GM19328 (cell line): ENCODE data around the gene NPAS3.

Source experiments
- ATAC-seq: cut with Tn5 transposase; IDR thresholded peaks from one replicate; pipeline ENCODE4 v1.9.1; 2021; ENCODE audit warnings: mild to moderate bottlenecking, moderate library complexity; ENCODE audit not compliant: unreplicated experiment

The NPAS3 gene

DNA sequence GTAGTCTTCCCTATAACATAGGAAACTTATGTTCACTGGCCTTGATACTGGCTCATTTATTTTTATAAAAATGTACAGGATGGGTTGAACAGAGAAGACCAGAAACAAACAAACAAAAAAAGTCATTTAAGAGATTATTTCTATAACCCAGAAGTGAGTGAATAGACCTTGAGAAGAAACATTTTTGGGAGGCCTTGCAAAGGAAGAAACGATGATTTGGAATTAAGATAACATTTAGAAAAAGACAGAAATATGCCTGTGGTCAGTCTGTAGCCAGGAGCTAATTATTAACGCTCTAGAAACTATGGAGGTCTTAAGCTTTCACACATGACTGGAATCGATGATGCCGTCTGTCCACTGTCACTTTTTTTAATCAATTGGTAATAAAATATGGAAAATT, 748.2 kb downstream of the NPAS3 start:
- no peak for ATAC-seq

DNA sequence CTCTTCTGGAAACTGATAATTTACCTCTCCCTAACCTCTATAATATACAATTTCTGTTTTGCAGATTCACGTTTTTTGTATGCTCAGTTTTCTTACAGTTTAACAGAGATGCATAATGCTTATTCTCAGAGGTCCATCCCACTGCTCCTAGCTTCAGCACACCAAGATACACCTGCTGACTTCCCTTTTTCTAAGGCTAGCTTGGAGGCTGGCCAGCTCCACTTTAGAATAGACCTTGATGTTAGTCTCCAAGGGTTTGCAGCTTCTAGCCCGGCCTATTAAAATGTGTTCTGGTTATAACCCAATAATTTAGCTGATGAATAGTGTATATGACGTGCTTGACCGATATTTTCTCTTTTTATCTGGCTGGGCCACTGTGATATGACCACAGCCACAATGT, 751.0 kb downstream of the NPAS3 start:
- no peak for ATAC-seq

GRCh38 chr14:33691907-33692306, 753.2 kb downstream of the NPAS3 start:
- no peak for ATAC-seq

GRCh38 chr14:33692762-33693161, 754.1 kb downstream of the NPAS3 start:
- no peak for ATAC-seq

- ATAC-seq = no peak
Measured at GRCh38 chr14:33693237-33693636, 754.6 kb downstream of the NPAS3 start.

DNA sequence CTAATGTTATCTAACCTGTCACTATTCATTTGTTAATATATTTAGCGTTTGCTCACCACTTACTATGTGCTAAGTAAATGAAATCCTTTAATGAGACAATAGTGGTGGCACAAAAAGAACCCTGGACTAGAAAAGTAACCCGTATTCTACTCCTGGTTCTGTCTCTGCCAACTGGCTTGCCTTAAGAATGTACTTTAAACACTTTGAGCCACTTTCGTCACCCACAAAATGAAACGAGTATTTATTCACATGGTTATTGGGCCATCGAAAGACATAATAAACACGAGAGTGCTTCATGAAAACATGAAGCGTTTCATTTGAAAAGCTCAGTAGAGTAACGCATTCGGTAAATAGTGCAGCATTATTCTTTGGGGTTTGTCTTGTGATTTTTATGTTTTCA, 757.5 kb downstream of the NPAS3 start:
- no peak for ATAC-seq

- no peak for ATAC-seq
Measured at GRCh38 chr14:33699300-33699983, 760.8 kb downstream of the NPAS3 start.

DNA sequence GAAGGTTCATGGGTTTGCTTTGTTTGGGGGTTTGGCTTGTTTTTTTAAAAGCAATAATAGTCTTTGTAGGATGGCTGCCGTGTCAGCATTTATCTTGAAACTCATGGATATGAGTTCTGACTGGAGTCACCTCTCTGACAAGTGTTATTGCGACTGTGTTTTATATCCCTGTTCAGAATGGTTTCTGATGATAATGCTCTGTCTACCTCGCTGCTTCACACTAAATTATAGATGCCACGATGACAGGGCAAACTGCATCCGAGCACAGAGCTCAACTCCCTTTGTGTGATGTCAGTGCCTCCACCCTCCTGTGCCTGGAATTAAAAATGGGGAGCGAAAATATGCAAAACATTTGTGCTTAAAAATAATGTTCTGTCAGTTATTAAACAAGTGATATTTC, 761.4 kb downstream of the NPAS3 start:
- no peak for ATAC-seq

GRCh38 chr14:33702293-33702692, 763.6 kb downstream of the NPAS3 start:
- no peak for ATAC-seq

GRCh38 chr14:33704481-33704880, 765.8 kb downstream of the NPAS3 start:
- no peak for ATAC-seq

DNA sequence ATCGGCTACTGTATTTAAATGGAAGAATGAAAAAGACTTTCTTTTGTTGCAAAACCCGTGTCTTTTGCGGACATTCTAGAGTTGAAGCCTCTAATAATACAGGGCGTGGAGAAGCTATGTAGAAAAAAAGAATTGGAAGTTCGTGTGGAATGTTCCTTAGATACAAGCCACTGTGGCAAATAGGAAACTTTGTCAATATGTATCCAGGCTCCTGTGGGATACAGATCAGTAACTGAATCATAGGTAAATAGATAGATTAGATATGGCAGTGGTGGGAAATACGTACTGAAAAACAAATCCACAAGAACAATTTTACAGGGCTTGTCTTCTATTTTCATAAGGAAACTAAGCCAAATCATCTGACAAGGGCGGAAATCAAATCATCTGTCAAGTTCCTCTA, 766.8 kb downstream of the NPAS3 start:
- ATAC-seq = no peak

DNA sequence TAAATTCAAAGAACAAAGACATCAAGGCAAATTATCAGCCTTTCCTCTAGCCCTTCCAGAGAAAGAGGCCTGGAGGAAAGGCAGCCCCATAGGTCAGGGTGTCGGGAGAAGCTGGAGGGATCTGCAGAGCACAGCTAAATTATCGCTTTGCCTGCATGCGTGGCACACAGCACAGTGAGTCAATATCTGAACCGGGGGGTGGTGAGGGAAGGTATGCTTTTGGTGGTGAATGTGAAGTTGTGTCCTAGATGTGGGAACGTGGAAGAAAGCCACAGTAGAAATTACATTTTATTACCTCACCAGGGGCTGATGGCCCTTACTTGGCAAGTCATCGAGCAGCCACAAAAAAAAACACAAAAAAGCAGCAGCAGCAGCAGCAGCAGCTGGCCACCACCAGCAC, 769.0 kb downstream of the NPAS3 start:
- no peak for ATAC-seq

DNA sequence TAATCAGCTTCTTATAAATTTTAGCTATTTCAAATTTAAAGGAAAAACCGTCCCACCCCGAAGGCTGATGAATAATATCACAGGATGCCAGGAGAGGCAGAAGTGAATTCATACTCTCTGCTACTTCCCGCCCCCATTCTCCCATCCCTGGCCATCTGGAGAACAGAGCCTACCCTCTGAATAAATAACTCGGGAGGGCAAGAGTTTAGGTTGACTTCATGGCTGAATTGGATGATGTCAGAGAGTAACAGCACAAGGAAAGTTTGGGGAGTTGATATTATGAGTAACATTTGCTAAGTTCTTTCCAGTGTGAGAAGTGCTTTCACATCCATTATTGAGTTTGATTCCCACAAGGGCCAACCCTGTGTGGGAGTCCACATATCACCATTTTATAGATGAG, 770.6 kb downstream of the NPAS3 start:
- ATAC-seq = no peak

- ATAC-seq = no peak
Measured at GRCh38 chr14:33709711-33710110, 771.0 kb downstream of the NPAS3 start.

DNA sequence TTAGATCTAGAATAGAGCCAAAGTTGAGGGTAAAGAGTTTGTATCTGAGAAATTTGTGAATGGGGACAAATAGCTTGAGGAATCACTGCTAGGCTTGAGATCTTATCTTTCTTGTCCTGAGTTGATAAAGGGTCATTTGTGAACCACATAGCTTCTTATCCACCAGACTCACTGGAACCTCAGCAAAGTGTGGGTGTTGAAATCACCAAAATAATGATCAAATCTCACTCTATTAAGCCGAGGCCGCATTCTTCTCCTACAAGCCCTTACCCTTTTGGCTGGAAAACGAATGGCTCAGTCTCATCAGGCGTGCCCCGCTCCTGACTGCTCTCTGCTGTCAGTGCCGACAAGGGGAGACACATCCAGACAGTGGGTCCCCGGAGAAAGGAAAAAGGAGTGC, 771.6 kb downstream of the NPAS3 start:
- ATAC-seq = no peak

DNA sequence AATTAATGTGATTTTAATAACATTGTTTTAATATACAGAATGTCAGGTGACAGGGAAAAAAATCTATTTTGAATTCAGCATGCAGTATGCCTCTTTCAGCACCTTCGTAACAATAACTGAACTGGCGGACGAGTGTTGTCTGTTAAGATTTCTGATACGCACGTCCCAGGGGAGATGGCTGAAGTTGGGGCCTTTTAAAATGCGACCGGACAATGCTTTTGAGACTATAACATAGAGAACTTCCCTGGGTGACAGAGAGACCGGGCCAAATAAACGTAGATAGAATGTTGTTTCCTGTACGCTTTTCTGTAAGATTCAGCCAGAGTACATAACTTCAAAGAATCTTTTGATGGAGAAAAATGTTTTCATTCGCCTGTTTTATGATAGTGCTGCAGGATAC, 772.5 kb downstream of the NPAS3 start:
- ATAC-seq = no peak

DNA sequence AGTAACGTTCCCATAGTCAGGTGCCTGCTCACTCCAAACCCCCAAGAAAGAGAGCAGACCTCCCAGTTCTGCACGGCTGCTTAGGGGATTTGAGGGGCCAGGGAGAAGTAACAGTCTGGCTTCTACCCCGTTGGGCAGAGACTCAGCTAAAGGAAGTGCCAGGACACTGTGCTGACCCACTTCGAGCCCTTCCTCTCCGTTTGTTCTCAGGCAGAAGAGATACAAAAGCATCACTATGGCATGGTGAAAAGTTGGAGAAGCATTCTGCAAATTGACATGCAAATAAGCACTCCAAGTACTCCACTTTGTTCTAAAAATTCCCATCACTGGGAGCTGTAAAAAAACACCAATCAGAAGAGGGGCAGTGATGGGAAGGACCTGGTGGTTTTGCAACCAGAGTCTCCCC, 773.1 kb downstream of the NPAS3 start:
- no peak for ATAC-seq

GRCh38 chr14:33714527-33715226, 776.0 kb downstream of the NPAS3 start:
- no peak for ATAC-seq

GRCh38 chr14:33715227-33715528, 776.5 kb downstream of the NPAS3 start:
- ATAC-seq = no peak

- ATAC-seq = no peak
Measured at GRCh38 chr14:33716921-33717320, 778.2 kb downstream of the NPAS3 start.

DNA sequence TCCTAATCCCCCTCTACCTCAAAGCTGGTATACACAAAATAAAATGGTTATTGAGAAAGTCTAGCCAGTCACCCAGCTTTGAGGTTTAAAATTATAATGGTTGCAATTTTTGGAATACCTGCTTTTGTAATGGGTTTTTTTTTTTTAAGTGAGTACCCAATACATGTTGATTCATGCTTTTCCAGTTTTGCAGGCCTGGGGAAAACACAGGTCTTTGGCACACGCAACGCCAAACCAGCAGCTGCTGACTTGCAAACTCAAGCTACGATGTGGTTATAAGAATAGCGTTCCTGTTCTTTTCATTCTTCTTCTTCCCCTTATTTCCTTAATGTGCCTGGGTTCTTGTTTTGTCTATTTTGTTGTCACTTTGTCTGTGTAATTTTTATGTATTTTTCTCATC, 779.2 kb downstream of the NPAS3 start:
- no peak for ATAC-seq

DNA sequence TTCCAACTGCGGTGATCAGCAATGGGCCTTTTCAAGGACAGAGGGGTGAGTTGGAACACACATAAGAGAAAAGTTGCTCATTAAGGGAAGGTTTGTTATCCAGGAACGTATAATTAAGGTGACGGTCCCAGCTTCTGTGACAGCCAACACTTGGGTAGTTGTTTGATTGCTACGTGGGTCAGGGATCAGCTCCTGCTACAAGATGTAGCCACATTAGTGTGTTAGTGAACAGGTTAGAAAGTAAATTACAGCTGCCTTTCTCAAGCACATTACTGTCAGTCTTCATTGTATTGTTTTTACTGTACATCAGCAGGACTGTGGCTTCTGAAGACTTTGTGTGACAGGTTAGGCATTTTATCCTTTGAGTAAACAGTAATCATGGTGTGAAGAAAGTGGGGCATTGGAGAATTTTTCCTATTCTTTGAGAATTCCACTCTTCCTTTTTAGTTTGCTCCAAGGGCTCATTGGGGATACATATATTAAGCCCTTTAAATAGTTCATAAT, 781.7 kb downstream of the NPAS3 start:
- ATAC-seq = no peak

- no peak for ATAC-seq
Measured at GRCh38 chr14:33726685-33727084, 788.0 kb downstream of the NPAS3 start.
